Endothelial cell of umbilical vein (primary cell): Measurements from ENCODE around the gene RNF217. TPM values are rescaled to one million over a fixed set of nuclear protein-coding genes. Genes with fewer than 3 reads are reported as not detected.

Source experiments
- BruUV-seq: library from RNA; stranded (reverse); fragments of 400-500 nt; replicated peaks from 2 replicates; lab custom pipeline; 2021; lab: Mats Ljungman, UMichigan
- CTCF ChIA-PET: fragments of 300-600, 350-600 bp; sonication (Branson Sonifier 250); formaldehyde crosslinking; loops from one replicate; lab custom pipeline; 2021; ENCODE audit warnings: antibody characterized with exemption, inconsistent platforms; lab: Charles Lee
- POLR2A ChIA-PET: fragments of 300-600, 350-600 bp; sonication (Branson Sonifier 250); formaldehyde crosslinking; loops from one replicate; lab custom pipeline; 2021; ENCODE audit warnings: antibody characterized with exemption, inconsistent platforms; lab: Charles Lee
- DNase-seq: peaks from one replicate; pipeline ENCODE4 v3.0.0-alpha.2; 2011; ENCODE audit warnings: low read depth, low spot score
- FAIRE-seq: peaks from 2 replicates; lab custom pipeline; 2011; peaks lifted over from hg19 to GRCh38; lab: Jason Lieb, UNC
- H2AFZ ChIP-seq: 2 replicates; pipeline ENCODE4 v1.6.0; 2012; ENCODE audit warnings: low read depth, low read length, control low read depth, inconsistent platforms
- H3K27ac ChIP-seq: 2 replicates; pipeline ENCODE4 v1.5.1; 2011; ENCODE audit warnings: low read depth, mild to moderate bottlenecking, control low read depth, low read length, moderate library complexity; ENCODE audit not compliant: insufficient read depth
- H3K27me3 ChIP-seq, 2 experiments: 2 replicates each; pipeline versions ENCODE4 v1.6.0 to v1.6.1; 2011; ENCODE audit warnings: low read length in 2 of 2, mixed read lengths in 1 of 2; ENCODE audit not compliant: control insufficient read depth in 2 of 2, insufficient read depth in 2 of 2
- H3K36me3 ChIP-seq, 2 experiments: 2 replicates in 1 of 2; 3 replicates in 1 of 2; pipeline ENCODE4 v1.5.1; 2011; ENCODE audit warnings: low read length in 2 of 2, mild to moderate bottlenecking in 1 of 2, moderate library complexity in 1 of 2; ENCODE audit not compliant: control insufficient read depth in 2 of 2, insufficient read depth in 2 of 2; ENCODE audit errors: extremely low read depth in 1 of 2
- H3K4me1 ChIP-seq: 3 replicates; pipeline ENCODE4 v1.5.1; 2011; ENCODE audit warnings: mild to moderate bottlenecking, low read length; ENCODE audit not compliant: control insufficient read depth, insufficient read depth; ENCODE audit errors: extremely low read depth
- H3K4me2 ChIP-seq: 2 replicates; pipeline ENCODE4 v1.6.1; 2011; ENCODE audit warnings: low read length, control low read depth, mixed read lengths; ENCODE audit not compliant: insufficient read depth
- H3K4me3 ChIP-seq, 3 experiments: fragments of 200-600 bp in 1 of 3; sonication (generic), shearing (Covaris generic) in 1 of 3; replicated peaks in 1 of 3; 2 replicates each; pipeline ENCODE4 v1.5.1; 2011 to 2016; ENCODE audit warnings: control low read depth in 3 of 3, low read length in 3 of 3, mild to moderate bottlenecking in 2 of 3, inconsistent platforms in 1 of 3, low read depth in 1 of 3, moderate library complexity in 1 of 3; ENCODE audit not compliant: insufficient read depth in 1 of 3
- H3K79me2 ChIP-seq: 2 replicates; pipeline ENCODE4 v1.6.0; 2012; ENCODE audit warnings: low read length, inconsistent platforms; ENCODE audit not compliant: control insufficient read depth, insufficient read depth
- H3K9ac ChIP-seq: replicated peaks from 2 replicates; pipeline ENCODE3; 2011; ENCODE audit warnings: low read length, control low read depth; ENCODE audit not compliant: insufficient read depth; ENCODE audit errors: extremely low read depth
- H3K9me1 ChIP-seq: replicated peaks from 3 replicates; pipeline ENCODE4 v1.6.0; 2011; ENCODE audit warnings: mild to moderate bottlenecking, low read length; ENCODE audit not compliant: control insufficient read depth, insufficient read depth; ENCODE audit errors: extremely low read depth
- H3K9me3 ChIP-seq: replicated peaks from 2 replicates; pipeline ENCODE4 v1.5.1; 2012; ENCODE audit warnings: low read length, inconsistent platforms; ENCODE audit not compliant: control insufficient read depth, insufficient read depth
- H4K20me1 ChIP-seq: replicated peaks from 2 replicates; pipeline ENCODE3; 2011; ENCODE audit warnings: mild to moderate bottlenecking, low read length; ENCODE audit not compliant: control insufficient read depth, insufficient read depth; ENCODE audit errors: extremely low read depth
- CTCF ChIP-seq, 2 donors: IDR thresholded peaks; 1 replicate in 1 of 2; 2 replicates in 1 of 2; pipeline ENCODE4 v1.5.1; 2011; ENCODE audit warnings: low read length in 2 of 2, mild to moderate bottlenecking in 2 of 2, moderate library complexity in 2 of 2, control low read depth in 1 of 2, inconsistent platforms in 1 of 2, low read depth in 1 of 2; ENCODE audit not compliant: insufficient read depth in 1 of 2; ENCODE audit errors: extremely low read depth in 1 of 2
- EZH2 ChIP-seq: IDR thresholded peaks from 2 replicates; pipeline ENCODE4 v1.6.1; 2012; ENCODE audit warnings: borderline replicate concordance, low read depth, mild to moderate bottlenecking, moderate library complexity, low read length, inconsistent platforms; ENCODE audit not compliant: severe bottlenecking
- FOS ChIP-seq: IDR thresholded peaks from 2 replicates; pipeline ENCODE4 v1.6.1; 2011; ENCODE audit warnings: mild to moderate bottlenecking, low read length, moderate library complexity, borderline replicate concordance; ENCODE audit not compliant: insufficient read depth
- GATA2 ChIP-seq: IDR thresholded peaks from 2 replicates; pipeline ENCODE4 v1.7.0; 2011; ENCODE audit warnings: low read depth, mild to moderate bottlenecking, moderate library complexity, mixed read lengths, low read length; ENCODE audit not compliant: insufficient read length, insufficient read depth
- JUN ChIP-seq: IDR thresholded peaks from 2 replicates; pipeline ENCODE4 v1.6.1; 2011; ENCODE audit warnings: borderline replicate concordance, low read depth; ENCODE audit not compliant: insufficient read length, insufficient read depth
- MYC ChIP-seq: IDR thresholded peaks from one replicate; pipeline ENCODE4 v1.6.1; 2011; ENCODE audit warnings: mild to moderate bottlenecking, low read depth, low read length
- POLR2A ChIP-seq: IDR thresholded peaks from 2 replicates; pipeline ENCODE4 v1.6.1; 2012; ENCODE audit warnings: low read depth, mild to moderate bottlenecking, control low read depth, low read length
- POLR2AphosphoS5 ChIP-seq: IDR thresholded peaks from 2 replicates; pipeline ENCODE4 v1.6.1; 2012; ENCODE audit warnings: low read depth, mild to moderate bottlenecking, control low read depth, low read length, moderate library complexity; ENCODE audit not compliant: insufficient read depth
- dilution Hi-C: fragments of 300-500 bp; cut with MboI; formaldehyde crosslinking; loops from one replicate; pipeline ENCODE4 v1.15.0; 2019; ENCODE audit warnings: low sequenced_read_pairs; ENCODE audit not compliant: extremely low pct_ligation_motif_present
- intact Hi-C: fragments of 100-400 bp; cut with micrococcal nuclease; formaldehyde crosslinking; loops from one replicate; pipeline ENCODE4 v1.10.0; 2022
- polyA plus RNA-seq, 4 experiments: library from polyadenylated mRNA; depleted of rRNA in 3 of 4; stranded (reverse) in 3 of 4; unstranded in 1 of 4; fragments of >200 nt; gene quantifications; 2 replicates each; pipeline versions ENCODE4 v1.2.1 to v1.2.3, GENCODE V29; 2011 to 2012; ENCODE audit warnings: missing spikeins in 1 of 4
- total RNA-seq: library from RNA; stranded (reverse); gene quantifications from 2 replicates; pipeline ENCODE4 v1.2.3, GENCODE V29; 2021
- TF ChIP-seq, protein P1 (sequence below): IDR thresholded peaks from 2 replicates; pipeline ENCODE4 v1.6.1; 2011; ENCODE audit not compliant: insufficient read depth, insufficient read length

The RNF217 gene
- total and polyA plus RNA-seq, 2 donors (not counting 3 experiments of a cell fraction or from before 2014, with no cell fraction given) = 8.8 to 32.5 TPM

DNA sequence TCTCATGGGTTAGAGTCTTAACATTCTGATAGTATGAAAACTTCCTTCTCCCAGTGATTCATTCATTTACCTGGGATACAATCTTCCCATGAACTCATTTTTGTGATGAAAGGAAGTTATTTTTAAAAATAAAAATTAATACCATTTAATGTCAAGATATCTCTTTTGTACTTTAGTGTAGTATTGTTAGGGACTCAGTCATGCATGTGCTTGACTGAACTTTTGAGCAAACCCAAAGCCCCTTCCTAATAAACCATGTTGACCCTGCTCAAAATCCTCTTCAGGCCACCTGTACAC, 52.4 kb downstream of the RNF217 start:
- CTCF ChIA-PET = interaction anchor here (0.8 to 1.2 kb wide), 3 partner anchors 51 to 177 kb away, joined by 3 to 7 read pairs (median 3); no protein-coding TSS in a partner anchor
- intact Hi-C loops (loop anchor here (2.0 kb wide), 1 partner anchor 50 kb away; no protein-coding TSS in a partner anchor), dilution Hi-C loops (no loop called here)
- Histone ChIP-seq H3K36me3 (no peaks in the 10 kb centered on the region), H3K27ac (no peak overlapping the region), H3K27me3 (no peaks in the 10 kb centered on the region), H3K4me3 (no peak overlapping the region), H3K9ac (no peak overlapping the region), H3K9me3 (no peaks in the 10 kb centered on the region), H3K9me1 (no peaks in the 10 kb centered on the region), H2AFZ (no peak overlapping the region), H4K20me1 (no peaks in the 10 kb centered on the region), H3K79me2 (peaks cover 1% of the 10 kb centered on the region), H3K4me1 (peaks cover 10% of the 10 kb centered on the region), H3K4me2 (no peak overlapping the region)
- TF ChIP-seq JUN (no peak), CTCF (IDR thresholded peaks at IDR 0.05; ENCODE audit: extremely low read depth in 1 of 2, insufficient read depth in 1 of 2, low read depth in 1 of 2, low read length in 2 of 2) (no peak), FOS (no peak), EZH2 (no peak), MYC (no peak), POLR2A (no peak), GATA2 (no peak), POLR2AphosphoS5 (no peak)
- TF ChIP-seq, protein P1, sequence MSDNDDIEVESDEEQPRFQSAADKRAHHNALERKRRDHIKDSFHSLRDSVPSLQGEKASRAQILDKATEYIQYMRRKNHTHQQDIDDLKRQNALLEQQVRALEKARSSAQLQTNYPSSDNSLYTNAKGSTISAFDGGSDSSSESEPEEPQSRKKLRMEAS = no peak
- POLR2A ChIA-PET = no interaction called here
- BruUV-seq = no TSS peak
- DNase-seq (no peak), FAIRE-seq (no peak)
